GM12875 (cell line): ENCODE results near the gene MSLN.

ENCODE experiments used
- H3K4me3 ChIP-seq: one replicate; pipeline ENCODE4 v1.5.1; 2011; ENCODE audit warnings: low read depth, low read length, control low read depth
- CTCF ChIP-seq: IDR thresholded peaks from 2 replicates; pipeline ENCODE4 v1.5.1; 2011; ENCODE audit warnings: low read depth, mild to moderate bottlenecking, control low read depth, inconsistent platforms, low read length, moderate library complexity, borderline replicate concordance; ENCODE audit not compliant: insufficient read depth

Gene MSLN

GRCh38 chr16:754656-755055 is 5.9 kb upstream of the MSLN start:
- no peak for TF ChIP-seq CTCF

GRCh38 chr16:756428-756827 is 4.1 kb upstream of the MSLN start:
- no peak for TF ChIP-seq CTCF
- H3K4me3 ChIP-seq = no peak overlapping the region

More at GRCh38 chr16:754656-755055, 5.9 kb upstream of the MSLN start:
- no peak overlapping the region for H3K4me3 ChIP-seq

- H3K4me3 ChIP-seq = no peak overlapping the region
- TF ChIP-seq CTCF = no peak
These were observed 1.2 kb upstream of the MSLN start for GRCh38 chr16:759110-759910.

GRCh38 chr16:760065-760464 is 469 bp upstream of the MSLN start:
- H3K4me3 ChIP-seq = no peak overlapping the region
- no peak for TF ChIP-seq CTCF

GRCh38 chr16:761625-762513 is 1.3 kb downstream of the MSLN start:
- TF ChIP-seq CTCF = no peak
- no peak overlapping the region for H3K4me3 ChIP-seq

GRCh38 chr16:762595-763268 is 2.2 kb downstream of the MSLN start:
- TF ChIP-seq CTCF = no peak
- H3K4me3 ChIP-seq = no peak overlapping the region
